Measurements from ENCODE around the gene PLCD3. TPM values are rescaled to one million over a fixed set of nuclear protein-coding genes. Genes with fewer than 3 reads are reported as not detected.

PLCD3 gene
- total and polyA plus RNA-seq, 2 of the 13 experiments (the other 11 are each of a cell fraction or from before 2014, with no cell fraction given) = 11.3 to 39.1 TPM

DNA sequence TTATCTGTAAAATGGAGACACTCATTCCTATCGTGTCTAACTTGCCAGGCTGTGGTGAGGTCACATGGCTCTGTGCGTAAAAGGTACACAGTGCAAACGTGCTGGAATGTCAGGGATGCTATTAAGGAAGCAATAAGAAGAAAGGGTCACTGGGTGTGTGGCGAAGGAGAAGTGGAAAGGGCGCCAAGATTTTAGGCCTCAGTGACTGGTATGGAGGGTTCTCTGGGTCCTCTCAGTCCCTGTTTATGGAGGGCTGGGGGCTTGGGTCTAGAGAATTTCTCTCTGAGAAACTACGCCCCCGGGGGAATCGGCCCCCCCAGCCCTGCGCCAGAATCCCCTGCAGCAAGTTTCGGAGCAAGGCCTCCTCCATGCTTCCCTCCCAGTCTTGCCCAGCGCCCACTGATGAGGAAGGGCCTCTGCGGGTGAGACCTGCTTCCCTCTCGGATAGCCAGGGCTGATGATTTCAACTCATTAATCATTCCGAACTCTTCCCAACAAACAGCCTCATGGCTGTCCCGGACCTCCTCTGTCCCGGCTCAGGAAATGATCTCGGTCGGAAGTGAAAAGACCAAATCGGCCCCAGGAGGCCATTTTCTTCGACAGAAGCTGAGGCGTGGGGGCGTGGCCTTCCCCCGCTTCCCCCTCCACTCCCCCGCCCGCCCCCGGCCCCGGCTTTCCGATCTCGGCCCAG is 14.7 kb upstream of the PLCD3 start (continued):
- no peak for TF ChIP-seq ZSCAN12 (CRISPR knock-in tag; IDR thresholded peaks at IDR 0.05)
- no peak for TF ChIP-seq U2AF1 (optimal IDR thresholded peaks at IDR 0.05; ENCODE audit: low read depth, low read length)
- TF ChIP-seq ISL2 (CRISPR knock-in tag; IDR thresholded peaks at IDR 0.05) = no peak
- TF ChIP-seq TCF7L2 (IDR thresholded peaks at IDR 0.05; ENCODE audit: low read depth, low read length) = no peak
- TF ChIP-seq ZNF792 (CRISPR knock-in tag; IDR thresholded peaks at IDR 0.05) = no peak; the same call in 1 of the 2 replicates
- TF ChIP-seq, protein P1, sequence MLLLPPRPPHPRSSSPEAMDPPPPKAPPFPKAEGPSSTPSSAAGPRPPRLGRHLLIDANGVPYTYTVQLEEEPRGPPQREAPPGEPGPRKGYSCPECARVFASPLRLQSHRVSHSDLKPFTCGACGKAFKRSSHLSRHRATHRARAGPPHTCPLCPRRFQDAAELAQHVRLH (CRISPR knock-in tag; IDR thresholded peaks at IDR 0.05; ENCODE audit: borderline replicate concordance, low read depth) = no peak
- TF ChIP-seq TCF12 (IDR thresholded peaks at IDR 0.05) = no peak
- TF ChIP-seq TCF12 (CRISPR knock-in tag; IDR thresholded peaks at IDR 0.05) = no peak
- no peak; the same call in 1 of the 2 replicates for TF ChIP-seq ZNF563 (CRISPR knock-in tag; IDR thresholded peaks at IDR 0.05)
- peak; percentile 42; the same call in 1 of the 2 replicates for TF ChIP-seq ZBTB38 (CRISPR knock-in tag; IDR thresholded peaks at IDR 0.05)
- no peak for TF ChIP-seq ZBTB20 (CRISPR knock-in tag; IDR thresholded peaks at IDR 0.05; ENCODE audit: borderline replicate concordance, low read depth)
- no peak for TF ChIP-seq MYC (CRISPR knock-in tag; IDR thresholded peaks at IDR 0.05; ENCODE audit: borderline replicate concordance)
- TF ChIP-seq, protein P2, sequence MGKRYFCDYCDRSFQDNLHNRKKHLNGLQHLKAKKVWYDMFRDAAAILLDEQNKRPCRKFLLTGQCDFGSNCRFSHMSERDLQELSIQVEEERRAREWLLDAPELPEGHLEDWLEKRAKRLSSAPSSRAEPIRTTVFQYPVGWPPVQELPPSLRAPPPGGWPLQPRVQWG (CRISPR knock-in tag; IDR thresholded peaks at IDR 0.05; ENCODE audit: borderline replicate concordance, low read depth) = no peak
- TF ChIP-seq SIX1 (CRISPR knock-in tag; IDR thresholded peaks at IDR 0.05; ENCODE audit: borderline replicate concordance) = no peak
- TF ChIP-seq, protein P3, sequence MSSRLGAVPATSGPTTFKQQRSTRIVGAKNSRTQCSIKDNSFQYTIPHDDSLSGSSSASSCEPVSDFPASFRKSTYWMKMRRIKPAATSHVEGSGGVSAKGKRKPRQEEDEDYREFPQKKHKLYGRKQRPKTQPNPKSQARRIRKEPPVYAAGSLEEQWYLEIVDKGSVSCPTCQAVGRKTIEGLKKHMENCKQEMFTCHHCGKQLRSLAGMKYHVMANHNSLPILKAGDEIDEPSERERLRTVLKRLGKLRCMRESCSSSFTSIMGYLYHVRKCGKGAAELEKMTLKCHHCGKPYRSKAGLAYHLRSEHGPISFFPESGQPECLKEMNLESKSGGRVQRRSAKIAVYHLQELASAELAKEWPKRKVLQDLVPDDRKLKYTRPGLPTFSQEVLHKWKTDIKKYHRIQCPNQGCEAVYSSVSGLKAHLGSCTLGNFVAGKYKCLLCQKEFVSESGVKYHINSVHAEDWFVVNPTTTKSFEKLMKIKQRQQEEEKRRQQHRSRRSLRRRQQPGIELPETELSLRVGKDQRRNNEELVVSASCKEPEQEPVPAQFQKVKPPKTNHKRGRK (CRISPR knock-in tag; IDR thresholded peaks at IDR 0.05) = no peak
- peak; percentile 70; the same call in 1 of the 2 replicates for TF ChIP-seq AKAP8 (CRISPR knock-in tag; IDR thresholded peaks at IDR 0.05)
- no peak for TF ChIP-seq NFE2L2 (IDR thresholded peaks at IDR 0.05; ENCODE audit: low read length)
- TF ChIP-seq, protein P4, sequence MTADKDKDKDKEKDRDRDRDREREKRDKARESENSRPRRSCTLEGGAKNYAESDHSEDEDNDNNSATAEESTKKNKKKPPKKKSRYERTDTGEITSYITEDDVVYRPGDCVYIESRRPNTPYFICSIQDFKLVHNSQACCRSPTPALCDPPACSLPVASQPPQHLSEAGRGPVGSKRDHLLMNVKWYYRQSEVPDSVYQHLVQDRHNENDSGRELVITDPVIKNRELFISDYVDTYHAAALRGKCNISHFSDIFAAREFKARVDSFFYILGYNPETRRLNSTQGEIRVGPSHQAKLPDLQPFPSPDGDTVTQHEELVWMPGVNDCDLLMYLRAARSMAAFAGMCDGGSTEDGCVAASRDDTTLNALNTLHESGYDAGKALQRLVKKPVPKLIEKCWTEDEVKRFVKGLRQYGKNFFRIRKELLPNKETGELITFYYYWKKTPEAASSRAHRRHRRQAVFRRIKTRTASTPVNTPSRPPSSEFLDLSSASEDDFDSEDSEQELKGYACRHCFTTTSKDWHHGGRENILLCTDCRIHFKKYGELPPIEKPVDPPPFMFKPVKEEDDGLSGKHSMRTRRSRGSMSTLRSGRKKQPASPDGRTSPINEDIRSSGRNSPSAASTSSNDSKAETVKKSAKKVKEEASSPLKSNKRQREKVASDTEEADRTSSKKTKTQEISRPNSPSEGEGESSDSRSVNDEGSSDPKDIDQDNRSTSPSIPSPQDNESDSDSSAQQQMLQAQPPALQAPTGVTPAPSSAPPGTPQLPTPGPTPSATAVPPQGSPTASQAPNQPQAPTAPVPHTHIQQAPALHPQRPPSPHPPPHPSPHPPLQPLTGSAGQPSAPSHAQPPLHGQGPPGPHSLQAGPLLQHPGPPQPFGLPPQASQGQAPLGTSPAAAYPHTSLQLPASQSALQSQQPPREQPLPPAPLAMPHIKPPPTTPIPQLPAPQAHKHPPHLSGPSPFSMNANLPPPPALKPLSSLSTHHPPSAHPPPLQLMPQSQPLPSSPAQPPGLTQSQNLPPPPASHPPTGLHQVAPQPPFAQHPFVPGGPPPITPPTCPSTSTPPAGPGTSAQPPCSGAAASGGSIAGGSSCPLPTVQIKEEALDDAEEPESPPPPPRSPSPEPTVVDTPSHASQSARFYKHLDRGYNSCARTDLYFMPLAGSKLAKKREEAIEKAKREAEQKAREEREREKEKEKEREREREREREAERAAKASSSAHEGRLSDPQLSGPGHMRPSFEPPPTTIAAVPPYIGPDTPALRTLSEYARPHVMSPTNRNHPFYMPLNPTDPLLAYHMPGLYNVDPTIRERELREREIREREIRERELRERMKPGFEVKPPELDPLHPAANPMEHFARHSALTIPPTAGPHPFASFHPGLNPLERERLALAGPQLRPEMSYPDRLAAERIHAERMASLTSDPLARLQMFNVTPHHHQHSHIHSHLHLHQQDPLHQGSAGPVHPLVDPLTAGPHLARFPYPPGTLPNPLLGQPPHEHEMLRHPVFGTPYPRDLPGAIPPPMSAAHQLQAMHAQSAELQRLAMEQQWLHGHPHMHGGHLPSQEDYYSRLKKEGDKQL (CRISPR knock-in tag; IDR thresholded peaks at IDR 0.05; ENCODE audit: low read depth) = no peak
- TF ChIP-seq ZFP36 (IDR thresholded peaks at IDR 0.05; ENCODE audit: borderline replicate concordance, low read depth, low read length, partially characterized antibody) = no peak
- TF ChIP-seq, protein P5, sequence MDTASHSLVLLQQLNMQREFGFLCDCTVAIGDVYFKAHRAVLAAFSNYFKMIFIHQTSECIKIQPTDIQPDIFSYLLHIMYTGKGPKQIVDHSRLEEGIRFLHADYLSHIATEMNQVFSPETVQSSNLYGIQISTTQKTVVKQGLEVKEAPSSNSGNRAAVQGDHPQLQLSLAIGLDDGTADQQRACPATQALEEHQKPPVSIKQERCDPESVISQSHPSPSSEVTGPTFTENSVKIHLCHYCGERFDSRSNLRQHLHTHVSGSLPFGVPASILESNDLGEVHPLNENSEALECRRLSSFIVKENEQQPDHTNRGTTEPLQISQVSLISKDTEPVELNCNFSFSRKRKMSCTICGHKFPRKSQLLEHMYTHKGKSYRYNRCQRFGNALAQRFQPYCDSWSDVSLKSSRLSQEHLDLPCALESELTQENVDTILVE (CRISPR knock-in tag; IDR thresholded peaks at IDR 0.05) = no peak
